K562 (cell line): ENCODE results near the gene WDR31. TPM values are rescaled to one million over a fixed set of nuclear protein-coding genes. Genes with fewer than 3 reads are reported as not detected.

Experiments used
- ATAC-seq: fragments of 200-7000 bp; cut with Tn5 transposase; 3 replicates; pipeline ENCODE4 v1.9.1; 2020; ENCODE audit warnings: moderate library complexity
- BruUV-seq: library from RNA; stranded (reverse); fragments of 400-500 nt; replicated peaks from 2 replicates; lab custom pipeline; 2021; lab: Mats Ljungman, UMichigan
- CTCF ChIA-PET: fragments of 300-600 bp; formaldehyde crosslinking; extraction: SDS; loops from one replicate; lab custom pipeline; 2021; ENCODE audit warnings: low intra/inter-chr PET ratio; lab: Yijun Ruan, JAX
- POLR2A ChIA-PET: fragments of 300-600, 350-650 bp; sonication (Branson Sonifier 250); formaldehyde crosslinking; extraction: SDS; loops from one replicate; lab custom pipeline; 2021; ENCODE audit warnings: antibody characterized with exemption, inconsistent platforms; lab: Yijun Ruan, JAX
- DNase-seq, 4 experiments: peaks; one replicate each; pipeline versions ENCODE4 v3.0.0 to v3.0.0-alpha.2; 2011 to 2018; ENCODE audit warnings: low spot score in 3 of 4, mixed read lengths in 3 of 4; ENCODE audit errors: extremely low read depth in 1 of 4
- FAIRE-seq: peaks from 2 replicates; lab custom pipeline; 2011; peaks lifted over from hg19 to GRCh38; lab: Jason Lieb, UNC
- H2AFZ ChIP-seq: 2 replicates; pipeline ENCODE4 v1.6.0; 2011; ENCODE audit warnings: low read depth, low read length, control low read depth, inconsistent platforms
- H3K27ac ChIP-seq: fragments of 200-600 bp; 3 replicates; pipeline ENCODE4 v1.8.0; 2011; ENCODE audit warnings: low read depth, mild to moderate bottlenecking, control low read depth, inconsistent platforms, low read length, moderate library complexity, mixed read lengths; ENCODE audit errors: extremely low read depth
- H3K27me3 ChIP-seq, 2 experiments: fragments of 300-600 bp in 1 of 2; 2 replicates in 1 of 2; 3 replicates in 1 of 2; pipeline versions ENCODE4 v1.6.0 to v1.8.0; 2011; ENCODE audit warnings: inconsistent platforms in 2 of 2, low read length in 2 of 2, mild to moderate bottlenecking in 1 of 2, mixed read lengths in 1 of 2, moderate library complexity in 1 of 2; ENCODE audit not compliant: control insufficient read depth in 2 of 2, insufficient read depth in 2 of 2
- H3K36me3 ChIP-seq: fragments of 300-600 bp; 3 replicates; pipeline ENCODE4 v1.8.0; 2011; ENCODE audit warnings: mild to moderate bottlenecking, low read length, inconsistent platforms; ENCODE audit not compliant: control insufficient read depth, insufficient read depth
- H3K4me1 ChIP-seq, 2 experiments: fragments of 200-600 bp in 1 of 2; replicated peaks in 1 of 2; 2 replicates in 1 of 2; 3 replicates in 1 of 2; pipeline versions ENCODE4 v1.5.1 to v1.8.0; 2011; ENCODE audit warnings: inconsistent platforms in 2 of 2, low read length in 2 of 2, mild to moderate bottlenecking in 1 of 2, mixed read lengths in 1 of 2, moderate library complexity in 1 of 2; ENCODE audit not compliant: control insufficient read depth in 2 of 2, insufficient read depth in 2 of 2
- H3K4me2 ChIP-seq: 2 replicates; pipeline ENCODE4 v1.6.1; 2011; ENCODE audit warnings: low read length, control low read depth, inconsistent platforms, mixed read lengths; ENCODE audit not compliant: insufficient read depth
- H3K4me3 ChIP-seq: fragments of 200-600 bp; sonication (generic), shearing (Covaris generic); 2 replicates; pipeline ENCODE4 v1.5.1; 2016; ENCODE audit warnings: control low read depth, inconsistent platforms
- H3K79me2 ChIP-seq: fragments of 200-600 bp; 3 replicates; pipeline ENCODE4 v1.8.0; 2011; ENCODE audit warnings: low read length, inconsistent platforms; ENCODE audit not compliant: control insufficient read depth, insufficient read depth
- H3K9ac ChIP-seq, 2 experiments: 2 replicates each; pipeline versions ENCODE4 v1.6.0 to v1.6.1; 2011; ENCODE audit warnings: low read depth in 2 of 2, low read length in 2 of 2, control low read depth in 1 of 2, inconsistent platforms in 1 of 2, mild to moderate bottlenecking in 1 of 2, mixed read lengths in 1 of 2; ENCODE audit not compliant: insufficient read depth in 1 of 2
- H3K9me1 ChIP-seq: one replicate; pipeline ENCODE4 v1.6.0; 2011; ENCODE audit warnings: inconsistent platforms, mild to moderate bottlenecking, low read length, moderate library complexity; ENCODE audit not compliant: control insufficient read depth, insufficient read depth
- H3K9me3 ChIP-seq: replicated peaks from 2 replicates; pipeline ENCODE4 v1.5.1; 2011; ENCODE audit warnings: low read depth, low read length, inconsistent platforms; ENCODE audit not compliant: control insufficient read depth, insufficient read depth
- H4K20me1 ChIP-seq: replicated peaks from 2 replicates; pipeline ENCODE4 v1.6.1; 2011; ENCODE audit warnings: low read length, inconsistent platforms, mixed read lengths; ENCODE audit not compliant: control insufficient read depth, insufficient read depth
- ATF1 ChIP-seq, 2 experiments: fragments of 450-650 bp in 1 of 2; IDR thresholded peaks; 2 replicates each; pipeline ENCODE4 v1.6.1; 2016; ENCODE audit warnings: missing compliant biosample characterization in 1 of 2, missing genetic modification characterization in 1 of 2
- CBX2 ChIP-seq: fragments of 200-600 bp; sonication (generic); IDR thresholded peaks from one replicate; pipeline ENCODE4 v1.6.1; 2012; ENCODE audit warnings: mild to moderate bottlenecking, low read length, inconsistent platforms; ENCODE audit not compliant: insufficient read depth, poor library complexity, severe bottlenecking
- CCNT2 ChIP-seq: IDR thresholded peaks from 2 replicates; pipeline ENCODE4 v1.6.1; 2011; ENCODE audit warnings: borderline replicate concordance, low read depth, mild to moderate bottlenecking, moderate library complexity, mixed read lengths, low read length; ENCODE audit not compliant: insufficient read length; ENCODE audit errors: extremely low read depth
- EP400 ChIP-seq: fragments of 450-650 bp; IDR thresholded peaks from 2 replicates; pipeline ENCODE4 v1.6.1; 2017; ENCODE audit warnings: antibody characterized with exemption, mild to moderate bottlenecking, moderate library complexity
- KDM1A ChIP-seq, 2 experiments: fragments of 450-650 bp; IDR thresholded peaks; 2 replicates each; pipeline ENCODE4 v1.6.1; 2016; ENCODE audit warnings: mild to moderate bottlenecking in 2 of 2
- LEF1 ChIP-seq: fragments of 450-650 bp; IDR thresholded peaks from 2 replicates; pipeline ENCODE4 v1.6.1; 2016; ENCODE audit warnings: mild to moderate bottlenecking
- MEIS2 ChIP-seq: fragments of 450-650 bp; IDR thresholded peaks from 2 replicates; pipeline ENCODE4 v1.6.1; 2014; ENCODE audit warnings: mild to moderate bottlenecking; ENCODE audit not compliant: partially characterized antibody
- NFIC ChIP-seq: fragments of 450-650 bp; IDR thresholded peaks from 2 replicates; pipeline ENCODE4 v1.6.1; 2017; ENCODE audit warnings: mild to moderate bottlenecking, inconsistent platforms
- NONO ChIP-seq, 2 experiments: fragments of 200-400 bp in 1 of 2; fragments of 450-650 bp in 1 of 2; formaldehyde crosslinking in 1 of 2; IDR thresholded peaks; 2 replicates each; pipeline ENCODE4 v1.6.1; 2017; ENCODE audit warnings: low read depth in 2 of 2, mild to moderate bottlenecking in 2 of 2, moderate library complexity in 2 of 2, low read length in 1 of 2
- NR4A1 ChIP-seq, 2 experiments: fragments of 250-450 bp in 1 of 2; fragments of 450-650 bp in 1 of 2; sonication (Bioruptor Pico) in 1 of 2; IDR thresholded peaks; 2 replicates each; pipeline versions ENCODE4 v1.4.0 to v1.6.1; 2016 to 2020; ENCODE audit warnings: mild to moderate bottlenecking in 2 of 2, missing compliant biosample characterization in 1 of 2, missing genetic modification characterization in 1 of 2, moderate library complexity in 1 of 2
- POLR2AphosphoS2 ChIP-seq: IDR thresholded peaks from 2 replicates; pipeline ENCODE4 v1.6.1; 2012; ENCODE audit warnings: low read length, improper control_type of control experiment
- RBBP5 ChIP-seq: fragments of 200-600 bp; sonication (generic); IDR thresholded peaks from 2 replicates; pipeline ENCODE4 v1.6.1; 2012; ENCODE audit warnings: borderline replicate concordance, mild to moderate bottlenecking, low read length, control low read depth, inconsistent platforms; ENCODE audit not compliant: insufficient read depth, poor library complexity, severe bottlenecking
- RCOR1 ChIP-seq, 2 experiments: IDR thresholded peaks; 2 replicates each; pipeline ENCODE4 v1.6.1; 2012; ENCODE audit warnings: low read depth in 2 of 2, low read length in 2 of 2, borderline replicate concordance in 1 of 2, improper control_type of control experiment in 1 of 2
- SIRT6 ChIP-seq: IDR thresholded peaks from one replicate; pipeline ENCODE4 v1.6.1; 2012; ENCODE audit warnings: low read depth, mild to moderate bottlenecking, control low read depth, inconsistent platforms, low read length, moderate library complexity
- SMC3 ChIP-seq: conservative IDR thresholded peaks from 2 replicates; pipeline ENCODE4 v1.6.1; 2011; ENCODE audit warnings: low read depth, low read length, improper control_type of control experiment; ENCODE audit not compliant: insufficient read depth
- ZKSCAN1 ChIP-seq: fragments of 150-350 bp; IDR thresholded peaks from 2 replicates; pipeline ENCODE4 v1.6.1; 2016; ENCODE audit warnings: low read depth, low read length
- WGBS: fragments of 100-300 bp; shearing (Covaris generic); methylation state at CpG from one replicate; pipeline ENCODE4 v1.1.6; 2016; ENCODE audit warnings: low coverage, mixed read lengths; ENCODE audit not compliant: insufficient coverage; ENCODE audit errors: missing lambda C conversion rate; 5-methylcytosine and 5-hydroxymethylcytosine counted together
- in situ Hi-C: fragments of 300-500 bp; cut with MboI; formaldehyde crosslinking; loops from 4 replicates; pipeline ENCODE4 v1.15.0; 2018; ENCODE audit warnings: inconsistent platforms, mixed read lengths
- intact Hi-C: fragments of 100-400 bp; cut with micrococcal nuclease; formaldehyde crosslinking; loops from 2 replicates; pipeline ENCODE4 v1.14.2; 2022
- polyA plus RNA-seq, 8 experiments: library from polyadenylated mRNA; depleted of rRNA in 4 of 8; stranded (reverse) in 5 of 8; unstranded in 3 of 8; fragments of >200 nt; fragmentation: Nextera tagmentation in 2 of 8; fragmentation: Illumina TruSeq in 1 of 8; extraction: Ambion mirVana in 2 of 8; extraction: Trizol in 1 of 8; gene quantifications; 2 replicates each; pipeline versions ENCODE4 v1.2.1 to v1.2.3, GENCODE V29; 2011 to 2014; ENCODE audit warnings: inconsistent platforms in 1 of 8, missing spikeins in 1 of 8
- total RNA-seq, 7 experiments: library from RNA; depleted of rRNA in 6 of 7; stranded (reverse); fragments of >200 nt in 6 of 7; fragmentation: Illumina TruSeq in 2 of 7; extraction: Trizol in 2 of 7; gene quantifications; 2 replicates each; pipeline versions ENCODE4 v1.2.1 to v1.2.3, GENCODE V29; 2011 to 2021; ENCODE audit warnings: low replicate concordance in 1 of 7

The WDR31 gene
- total and polyA plus RNA-seq, 9 of the 15 experiments (the other 6 are each of a cell fraction or from before 2014, with no cell fraction given) = 0.35 to 1.8 (median 0.95) TPM

GRCh38 chr9:113345190-113345589 is 5.1 kb upstream of the WDR31 start:
- H3K4me2 ChIP-seq = no peak overlapping the region

GRCh38 chr9:113343732-113344231 is 3.7 kb upstream of the WDR31 start:
- H3K36me3 ChIP-seq = no peaks in the 10 kb centered on the region
- ATAC-seq (peak; percentile 69), FAIRE-seq (peak; percentile 88), DNase-seq (peak in 3 of 4 experiments; percentile 36 to 90 (median 62))
- H2AFZ ChIP-seq = peak overlapping the region; percentile 67
- H3K27ac ChIP-seq = peak overlapping the region; percentile 77; the same call in 1 of the 3 replicates
- intact Hi-C loops = no loop called here
- H3K4me3 ChIP-seq = no peak overlapping the region
- H3K27me3 ChIP-seq = no peaks in the 10 kb centered on the region
- no peaks in the 10 kb centered on the region for H3K9me1 ChIP-seq
- peak overlapping the region; percentile 2 to 83; a peak in 2 of 4 replicates for H3K9ac ChIP-seq
- no peaks in the 10 kb centered on the region for H4K20me1 ChIP-seq
- ChIA-PET CTCF (no interaction called here), POLR2A (interaction anchor here (0.9 to 1.0 kb wide), 3 partner anchors 8 to 67 kb away, joined by 3 to 4 read pairs (median 3); partner anchors contain the start of genes C9orf43 and POLE3)
- in situ Hi-C loops = no loop called here
- no peaks in the 10 kb centered on the region for H3K9me3 ChIP-seq
- no peaks in the 10 kb centered on the region for H3K79me2 ChIP-seq
- 22% methylated on average over 1 of the region's 1 CpG for WGBS
- no peak overlapping the region; the same call in 1 of the 2 replicates for H3K4me2 ChIP-seq
- H3K4me1 ChIP-seq = peaks cover 11 to 16% of the 10 kb centered on the region in 2 experiments; a peak in 4 of 5 replicates
- no TSS peak for BruUV-seq
- TF ChIP-seq RCOR1 (IDR thresholded peaks at IDR 0.05; ENCODE audit: borderline replicate concordance in 1 of 2, low read depth in 2 of 2, low read length in 2 of 2) (peak in 1 of 2 experiments; percentile 71; a peak in 1 of 4 replicates), POLR2AphosphoS2 (no peak), NONO (IDR thresholded peaks at IDR 0.05; ENCODE audit: low read depth in 2 of 2, low read length in 1 of 2) (no peak), MEIS2 (peak; percentile 83), RBBP5 (peak; percentile 48), NR4A1 (CRISPR knock-in tag; IDR thresholded peaks at IDR 0.05) (no peak), NR4A1 (tag; IDR thresholded peaks at IDR 0.05) (peak; percentile 60; the same call in 1 of the 2 replicates), NFIC (peak; percentile 99), EP400 (0 out of 2 replicates have a peak, but pooled peaks have one; percentile 15), KDM1A (IDR thresholded peaks at IDR 0.05) (peak; percentile 14 to 42; a peak in 1 of 4 replicates), CCNT2 (no peak), LEF1 (peak; percentile 20; the same call in 1 of the 2 replicates), ATF1 (CRISPR knock-in tag; IDR thresholded peaks at IDR 0.05) (no peak), ATF1 (tag; IDR thresholded peaks at IDR 0.05) (peak; percentile 58), SIRT6 (no peak)

More at GRCh38 chr9:113345190-113345589, 5.1 kb upstream of the WDR31 start:
- Histone ChIP-seq H3K27me3 (no peaks in the 10 kb centered on the region), H3K9ac (no peak overlapping the region), H3K36me3 (no peaks in the 10 kb centered on the region), H3K4me1 (peaks cover 14 to 15% of the 10 kb centered on the region in 2 experiments; a peak in 4 of 5 replicates), H3K9me1 (no peaks in the 10 kb centered on the region), H4K20me1 (no peaks in the 10 kb centered on the region), H3K9me3 (no peaks in the 10 kb centered on the region), H3K79me2 (no peaks in the 10 kb centered on the region), H3K4me3 (no peak overlapping the region), H3K27ac (no peak overlapping the region), H2AFZ (no peak overlapping the region; the same call in 1 of the 2 replicates)
- intact Hi-C loops (no loop called here), in situ Hi-C loops (no loop called here)
- ChIA-PET POLR2A (interaction anchor here (0.5 kb wide), 1 partner anchor 22 kb away, joined by 3 read pairs; no protein-coding TSS in a partner anchor), CTCF (interaction anchor here (0.6 kb wide), 1 partner anchor 19 kb away, joined by 3 read pairs; no protein-coding TSS in a partner anchor)
- BruUV-seq = no TSS peak
- no peak for TF ChIP-seq CBX2
- TF ChIP-seq SMC3 = no peak
- TF ChIP-seq ZKSCAN1 = no peak
- no peak for ATAC-seq
- no peak for FAIRE-seq
- 64% methylated on average over 2 of the region's 2 CpGs for WGBS
- no peak for DNase-seq
